NCI-H1092 (cell line): ENCODE results near the gene COPZ1.
"Not testable (repeated sequence)": the region's sequence is repeated elsewhere in the genome, so short reads cannot be mapped to it uniquely, and the experiment has no call there.

ENCODE experiments used
- DNase-seq: peaks from one replicate; lab custom pipeline; 2025; lab: John Stamatoyannopoulos, UW

Gene COPZ1

DNA sequence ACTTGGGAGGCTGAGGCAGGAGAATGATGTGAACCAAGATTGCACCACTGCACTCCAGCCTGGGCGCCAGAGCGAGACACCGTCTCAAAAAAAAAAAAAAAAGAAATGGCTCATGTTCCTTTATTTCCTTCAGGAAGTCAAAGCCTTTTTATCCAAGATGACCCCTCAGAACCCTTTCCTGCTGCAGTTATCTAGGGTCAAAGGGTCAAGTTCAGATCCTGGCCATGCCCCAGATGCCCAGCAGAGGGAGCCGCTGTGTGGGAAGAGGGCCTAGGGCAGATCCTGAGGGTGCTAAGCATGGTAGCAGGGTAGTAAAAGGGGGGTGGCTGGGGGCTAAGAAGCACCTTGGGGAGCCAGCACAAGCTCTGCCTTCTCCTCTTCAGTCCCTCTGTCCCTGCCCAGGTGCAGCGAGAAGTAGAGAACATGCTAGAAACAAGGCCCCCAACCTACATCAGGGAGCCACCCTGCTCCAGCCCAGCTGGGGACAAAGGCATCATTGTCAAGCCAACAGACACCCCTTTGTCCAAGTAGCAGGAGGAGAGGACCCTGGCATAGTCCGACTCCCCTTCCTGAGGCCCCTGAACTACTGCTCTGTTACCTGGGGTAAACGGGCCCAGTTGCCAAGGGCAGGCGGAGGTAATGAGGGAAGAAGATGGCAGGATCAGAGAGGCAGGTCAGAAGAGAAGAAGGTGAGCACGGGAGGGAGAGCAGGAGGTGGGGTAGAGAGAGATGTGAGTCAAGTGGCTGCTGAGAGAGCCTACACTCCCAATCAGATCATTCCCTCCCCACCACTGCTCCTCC is 30.6 kb upstream of the COPZ1 start:
- peak; percentile 29 for DNase-seq

DNA sequence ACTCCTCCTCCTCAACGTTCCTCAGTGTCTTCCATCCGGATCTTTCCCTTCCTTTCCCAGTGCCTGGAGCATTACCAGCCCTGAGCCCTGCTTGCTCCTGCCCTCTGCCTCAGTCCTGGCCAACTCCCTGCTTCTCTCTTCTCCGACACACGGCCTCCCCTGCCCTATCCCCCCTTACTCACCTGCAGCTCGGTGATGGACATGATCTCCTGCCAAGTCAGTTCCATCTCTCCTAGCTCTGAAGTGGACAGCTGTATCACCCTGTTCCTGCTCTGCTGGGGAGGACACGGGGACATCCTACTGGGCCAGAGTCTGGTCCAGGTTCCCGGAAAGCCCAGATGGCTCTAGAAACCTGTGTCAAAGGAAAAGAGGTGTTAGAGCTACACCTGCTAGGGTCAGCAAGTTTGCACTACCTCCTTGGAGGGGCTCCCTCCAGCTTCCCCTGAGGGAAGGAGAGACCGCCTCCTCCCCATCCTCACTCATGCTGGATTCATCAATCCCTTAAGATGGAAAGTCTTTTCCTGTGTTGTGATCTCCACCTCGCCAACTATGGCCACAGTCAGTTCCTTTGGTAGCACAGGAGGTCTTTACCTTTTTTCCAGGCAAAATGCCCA is 29.9 kb upstream of the COPZ1 start:
- no peak for DNase-seq

GRCh38 chr12:54296393-54297099 is 28.4 kb upstream of the COPZ1 start:
- no peak for DNase-seq

GRCh38 chr12:54298904-54299303 is 26.0 kb upstream of the COPZ1 start:
- no peak for DNase-seq

DNA sequence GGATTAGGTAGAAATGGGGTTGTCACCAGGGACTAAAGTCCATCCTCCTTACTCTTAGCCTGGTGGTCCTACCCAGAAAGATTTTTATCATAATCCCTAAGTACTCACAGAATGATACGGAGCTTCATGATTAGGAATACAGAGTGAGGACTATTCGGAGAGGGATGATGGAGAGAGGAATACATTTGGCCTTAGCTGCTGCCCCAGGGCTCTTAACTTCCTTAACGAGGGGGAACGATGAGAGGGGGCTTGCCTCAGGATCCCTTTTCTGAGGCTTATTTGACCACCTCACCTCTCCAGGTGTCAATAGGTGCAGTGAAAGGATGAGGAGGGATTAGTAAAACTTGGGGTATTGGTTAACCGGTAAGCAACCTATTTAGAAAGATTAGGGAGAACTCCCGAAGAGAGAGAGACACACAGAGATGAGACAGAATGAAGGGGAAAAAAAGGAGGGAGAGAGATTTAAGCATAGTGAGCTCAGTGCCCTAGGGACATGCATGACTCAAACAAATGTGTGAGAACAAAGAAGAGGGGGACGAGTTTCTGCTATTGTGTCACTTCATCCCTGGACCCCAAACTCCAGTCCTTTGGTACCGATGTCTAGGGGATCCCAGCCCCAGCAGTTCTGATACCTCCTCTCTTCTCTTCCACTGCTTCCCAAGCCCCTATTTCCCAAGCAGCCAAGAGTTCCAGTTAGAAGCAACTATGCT is 25.3 kb upstream of the COPZ1 start:
- DNase-seq: no peak

- no peak for DNase-seq
These were observed 24.7 kb upstream of the COPZ1 start for GRCh38 chr12:54300225-54300731.

DNA sequence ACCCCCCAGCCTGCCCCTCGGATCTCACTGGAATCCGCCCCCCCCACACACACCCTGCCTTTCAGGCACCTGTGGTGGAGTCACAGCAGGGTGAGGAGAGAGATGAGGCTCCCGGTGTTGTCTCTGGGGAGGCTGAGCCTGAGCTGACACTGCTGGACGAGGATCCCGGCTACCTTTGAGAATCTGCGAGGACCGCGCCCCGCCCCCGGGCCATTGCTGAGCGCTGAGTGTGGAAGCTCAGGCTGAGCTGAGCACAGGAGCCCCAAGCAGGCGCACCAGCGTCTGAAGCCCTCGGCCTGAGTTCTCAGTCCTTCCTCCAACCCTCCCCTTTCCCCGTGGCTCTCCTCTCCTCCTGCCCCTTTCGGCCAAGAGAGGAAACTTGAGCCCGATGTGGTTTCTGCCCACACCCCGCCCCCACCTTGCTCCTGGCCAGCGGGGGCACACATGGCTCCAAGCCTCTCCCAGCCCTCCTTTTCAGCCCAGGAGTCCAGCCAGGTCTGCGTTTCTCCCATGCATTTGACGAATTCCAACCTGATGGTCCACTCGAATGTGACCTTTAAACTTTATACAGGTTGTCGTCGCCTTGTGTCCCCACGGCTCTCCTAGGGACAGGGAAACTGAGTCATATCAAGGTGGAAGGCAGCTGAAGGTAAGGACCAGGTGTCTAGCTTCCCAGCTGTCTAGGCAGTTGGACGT is 24.1 kb upstream of the COPZ1 start, which contains the start of gene NFE2:
Gene NFE2, minus strand, starts transcription at position 284 of the 696 bp plus-strand sequence. CDS start 5,767 bp downstream, outside the sequence.
- peak; percentile 18 for DNase-seq

DNA sequence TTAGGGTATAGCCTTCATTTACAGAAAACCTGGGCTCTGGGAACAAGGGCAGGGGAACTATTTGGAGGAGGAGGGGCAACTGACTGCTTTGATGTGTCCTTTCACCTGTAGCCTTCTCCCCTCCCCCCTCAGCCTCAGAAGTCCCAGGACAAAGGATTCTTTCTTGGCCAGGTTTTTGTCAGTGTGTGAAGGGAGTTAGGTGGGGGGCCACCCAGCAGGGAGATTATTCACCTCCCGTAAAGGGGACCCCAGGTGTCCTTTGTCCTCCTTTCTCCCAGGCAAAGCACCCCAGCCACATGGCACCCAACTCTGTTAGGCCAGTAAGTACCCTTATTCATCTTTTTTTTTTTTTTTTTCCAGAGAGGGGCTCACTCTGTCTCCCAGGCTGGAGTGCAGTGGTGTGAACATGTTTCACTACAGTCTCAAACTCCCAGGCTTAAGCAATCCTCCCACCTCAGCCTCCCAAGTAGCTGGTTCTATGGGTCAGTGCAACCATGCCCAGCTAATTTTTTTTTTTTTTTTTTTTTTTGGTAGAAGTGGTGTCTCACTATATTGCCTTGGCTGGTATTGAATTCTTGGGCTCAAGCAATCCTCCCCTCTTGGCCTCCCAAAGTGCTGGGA is 23.4 kb upstream of the COPZ1 start:
- no peak for DNase-seq

DNA sequence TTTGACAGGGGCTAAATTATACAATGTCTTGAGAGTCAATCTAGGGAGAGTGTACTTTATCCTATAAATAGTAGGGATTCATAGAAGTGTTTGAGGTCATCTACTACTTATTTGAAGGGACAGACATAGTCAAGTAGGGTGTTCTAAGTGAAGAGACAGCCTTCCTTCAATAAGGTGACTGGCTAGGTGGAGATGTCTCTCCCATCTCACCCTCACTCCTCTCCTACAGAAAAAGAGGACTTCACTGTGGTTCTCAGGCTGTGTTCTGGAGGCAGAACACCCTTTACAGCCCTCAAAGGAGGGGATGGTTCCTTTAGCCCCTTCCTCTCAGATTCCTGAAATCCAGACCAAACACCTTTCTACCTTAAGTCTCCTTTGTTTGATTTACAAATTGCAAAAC is 21.3 kb upstream of the COPZ1 start:
- DNase-seq: no peak

- DNase-seq: no peak
These were observed 20.6 kb upstream of the COPZ1 start for GRCh38 chr12:54304187-54304810.

DNA sequence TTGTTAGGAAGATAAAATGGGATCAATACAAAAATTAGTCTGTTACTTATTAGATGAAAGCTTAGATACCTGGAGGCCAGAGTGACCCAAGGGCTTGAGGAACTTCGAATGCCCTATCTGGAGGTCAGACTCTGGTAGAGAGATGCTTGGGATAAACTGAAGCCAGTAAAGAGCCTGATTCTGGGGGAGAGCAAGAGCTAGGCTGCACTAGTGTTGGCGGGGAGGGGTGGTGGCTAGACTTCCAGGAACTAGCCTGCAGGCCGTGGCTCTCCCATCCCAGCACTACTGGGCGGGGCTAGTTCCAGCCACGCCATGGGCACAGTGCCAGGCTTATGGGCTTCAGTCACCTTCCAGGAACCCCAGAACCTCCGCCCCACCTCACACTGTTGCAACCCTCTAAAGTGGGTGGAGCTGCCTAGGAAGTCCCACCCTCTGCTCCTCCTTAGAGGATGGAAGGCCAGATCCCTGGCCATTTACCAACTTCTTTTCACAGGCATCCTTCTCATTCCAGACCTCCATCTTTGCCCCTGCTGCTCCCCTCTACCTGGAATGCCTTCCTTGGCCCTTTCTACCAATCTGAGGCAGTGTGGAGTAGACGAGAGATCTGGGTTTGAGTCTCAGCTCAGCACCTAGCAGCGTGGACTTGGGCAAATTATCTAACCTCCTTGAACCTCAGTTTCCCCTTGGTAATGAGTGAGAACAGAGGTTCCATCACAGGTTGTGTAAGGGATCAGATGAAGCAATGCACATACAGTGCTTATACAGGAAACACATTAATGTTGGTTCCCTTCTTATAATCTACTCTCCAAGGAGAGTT is 17.8 kb upstream of the COPZ1 start:
- DNase-seq: no peak

- DNase-seq: no peak
These were observed 13.9 kb upstream of the COPZ1 start for GRCh38 chr12:54311051-54311450.

- not testable (repeated sequence) for DNase-seq
These were observed 12.6 kb upstream of the COPZ1 start for GRCh38 chr12:54312309-54312708.

DNA sequence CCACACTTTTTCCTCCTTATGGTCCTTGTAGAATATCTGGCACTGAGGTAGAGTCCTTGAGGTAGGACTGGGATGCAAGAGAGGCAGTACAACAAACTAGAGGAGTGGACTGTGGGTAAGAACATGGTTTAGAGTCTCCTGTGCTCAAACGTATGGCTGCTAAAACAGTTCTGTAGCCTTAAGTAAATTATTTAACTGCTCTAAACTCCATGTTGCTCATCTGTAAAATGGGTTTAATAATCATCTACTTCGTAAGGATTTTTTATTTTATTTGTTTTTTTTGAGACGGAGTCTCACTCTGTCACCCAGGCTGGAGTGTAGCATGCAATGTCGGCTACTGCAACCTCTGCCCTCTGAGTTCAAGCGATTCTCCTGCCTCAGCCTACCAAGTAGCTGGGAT is 3.6 kb upstream of the COPZ1 start:
- DNase-seq: no peak

DNA sequence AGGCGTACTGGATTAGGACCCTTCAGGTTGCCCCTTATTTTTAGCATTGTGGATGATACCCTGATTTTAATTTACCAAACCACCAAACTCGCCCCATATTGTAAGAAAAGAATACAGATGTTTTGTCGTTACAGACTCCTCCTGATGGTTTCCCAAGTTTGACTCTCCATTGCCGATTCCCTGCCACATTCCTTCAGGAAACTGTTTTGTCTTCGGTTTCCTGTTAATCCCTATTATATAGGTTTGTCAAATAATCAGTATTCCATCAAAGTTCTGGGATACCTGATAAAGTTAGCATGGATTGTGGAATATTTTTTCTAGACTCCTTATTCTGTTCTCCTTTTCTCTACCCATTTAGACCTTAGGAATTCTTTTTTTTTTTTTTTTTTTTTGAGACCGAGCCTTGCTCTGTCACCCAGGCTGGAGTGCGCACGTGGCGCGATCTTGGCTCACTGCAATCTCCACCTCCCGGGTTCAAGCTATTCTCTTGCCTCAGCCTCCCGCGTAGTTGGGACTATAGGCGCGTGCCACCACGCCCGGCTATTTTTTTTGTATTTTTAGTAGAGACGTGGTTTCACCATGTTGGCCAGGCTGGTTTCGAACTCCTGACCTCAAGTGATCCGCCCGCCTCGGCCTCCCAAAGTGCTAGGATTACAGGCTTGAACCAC is 645 bp downstream of the COPZ1 start:
- not testable (repeated sequence) for DNase-seq

- no peak for DNase-seq
These were observed 3.8 kb downstream of the COPZ1 start for GRCh38 chr12:54328595-54329337.

- DNase-seq: no peak
These were observed 4.8 kb downstream of the COPZ1 start for GRCh38 chr12:54329759-54330158.

DNA sequence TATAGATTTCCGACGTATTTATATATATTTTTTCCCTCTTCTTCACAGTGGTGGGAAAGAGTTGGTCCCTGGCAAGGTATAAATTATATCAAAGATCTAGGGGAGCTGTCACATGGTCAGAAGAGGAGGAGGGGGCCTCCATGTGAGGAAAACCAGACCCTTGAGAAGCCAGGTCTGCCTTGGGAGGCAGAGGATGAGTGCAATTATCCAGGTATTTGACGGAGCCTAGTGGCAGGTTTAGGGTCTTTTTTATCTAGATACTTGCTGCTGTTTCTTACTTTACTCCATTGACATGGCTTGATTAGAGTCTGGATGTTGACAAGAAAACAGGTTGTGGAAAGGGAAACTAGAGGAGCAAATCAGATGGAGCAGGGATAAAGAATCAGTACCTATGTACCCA is 5.5 kb downstream of the COPZ1 start:
- DNase-seq: no peak
